Lower lobe of right lung (tissue), 2 donors: ENCODE results near the gene PRSS38. TPM values are rescaled to one million over a fixed set of nuclear protein-coding genes. Genes with fewer than 3 reads are reported as not detected.

Experiments
- ATAC-seq, 2 donors: fragments of 200-7000 bp; cut with Tn5 transposase; one replicate each; pipeline ENCODE4 v1.9.1; 2020 to 2022; ENCODE audit warnings: mild to moderate bottlenecking in 2 of 2, moderate library complexity in 2 of 2
- DNase-seq: peaks from one replicate; pipeline ENCODE4 v3.0.0-alpha.2; 2020
- H3K27ac ChIP-seq: fragments of 200-600 bp; one replicate; pipeline ENCODE4 v1.8.0; 2022
- H3K27me3 ChIP-seq: fragments of 200-600 bp; one replicate; pipeline ENCODE4 v1.8.0; 2022; ENCODE audit warnings: low read depth
- H3K36me3 ChIP-seq: fragments of 200-600 bp; one replicate; pipeline ENCODE4 v1.8.0; 2022; ENCODE audit warnings: mild to moderate bottlenecking
- H3K4me1 ChIP-seq: fragments of 200-600 bp; one replicate; pipeline ENCODE4 v1.8.0; 2022
- H3K4me3 ChIP-seq: fragments of 200-600 bp; one replicate; pipeline ENCODE4 v1.8.0; 2022; ENCODE audit warnings: mild to moderate bottlenecking
- H3K9me3 ChIP-seq: fragments of 200-600 bp; one replicate; pipeline ENCODE4 v1.8.0; 2022
- CTCF ChIP-seq: fragments of 200-600 bp; IDR thresholded peaks from one replicate; pipeline ENCODE4 v1.8.0; 2022; ENCODE audit warnings: antibody characterized with exemption, mild to moderate bottlenecking
- intact Hi-C: fragments of 100-400 bp; cut with DNase I; formaldehyde crosslinking; loops from one replicate; pipeline ENCODE4 v1.11.0; 2022
- total RNA-seq: library from RNA; stranded (reverse); fragmentation: NEBNext Ultra II Directional; extraction: Animal tissue kit (Norgen Biotek cat#: 25700); gene quantifications from one replicate; pipeline ENCODE4 v1.2.1, GENCODE V29; 2021
- donor health status: DM: no; HTN: yes; CAD: no; lungs with severe emphysema.

PRSS38 gene
- total RNA-seq, 1 donor from 2014 or later: not detected

GRCh38 chr1:227793079-227793947 lies 22.2 kb upstream of the PRSS38 start:
- intact Hi-C loops: no loop called here
- no peaks in the 10 kb centered on the region for H3K36me3 ChIP-seq
- no peaks in the 10 kb centered on the region for H3K9me3 ChIP-seq
- no peak overlapping the region for H3K27ac ChIP-seq
- H3K4me3 ChIP-seq: no peak overlapping the region
- H3K27me3 ChIP-seq: peaks cover 9% of the 10 kb centered on the region
- ATAC-seq (no peak), DNase-seq (no peak)
- peaks cover 16% of the 10 kb centered on the region for H3K4me1 ChIP-seq
- TF ChIP-seq CTCF: no peak

- ATAC-seq (peak; percentile 18 to 22), DNase-seq (peak; percentile 50)
- intact Hi-C loops: no loop called here
- Histone ChIP-seq H3K4me3 (no peak overlapping the region), H3K27me3 (peaks cover 9% of the 10 kb centered on the region), H3K27ac (no peak overlapping the region), H3K4me1 (peaks cover 9% of the 10 kb centered on the region), H3K36me3 (no peaks in the 10 kb centered on the region), H3K9me3 (no peaks in the 10 kb centered on the region)
- TF ChIP-seq CTCF: no peak
These were observed 21.3 kb upstream of the PRSS38 start for GRCh38 chr1:227793948-227794816.

- intact Hi-C loops: no loop called here
- ATAC-seq (no peak), DNase-seq (peak; percentile 42)
- Histone ChIP-seq H3K36me3 (no peaks in the 10 kb centered on the region), H3K27me3 (peaks cover 9% of the 10 kb centered on the region), H3K4me1 (peaks cover 9% of the 10 kb centered on the region), H3K27ac (no peak overlapping the region), H3K9me3 (no peaks in the 10 kb centered on the region), H3K4me3 (no peak overlapping the region)
- TF ChIP-seq CTCF: no peak
These were observed 20.7 kb upstream of the PRSS38 start for GRCh38 chr1:227794817-227795192.

- DNase-seq: no peak
These were observed 19.7 kb upstream of the PRSS38 start for GRCh38 chr1:227795732-227796131.

More at GRCh38 chr1:227795732-227796131, 19.7 kb upstream of the PRSS38 start:
- H3K27ac ChIP-seq: no peak overlapping the region
- no peak for ATAC-seq
- TF ChIP-seq CTCF: no peak
- H3K36me3 ChIP-seq: no peaks in the 10 kb centered on the region
- H3K4me1 ChIP-seq: peaks cover 9% of the 10 kb centered on the region
- no peaks in the 10 kb centered on the region for H3K9me3 ChIP-seq
- peaks cover 9% of the 10 kb centered on the region for H3K27me3 ChIP-seq
- intact Hi-C loops: no loop called here
- H3K4me3 ChIP-seq: no peak overlapping the region
